ENCODE measurements around the gene COA3.

The COA3 gene

GRCh38 chr17:42748908-42749798 lies 49.4 kb downstream of the COA3 start:
- no peak for DNase-seq

- DNase-seq: no peak
Measured at GRCh38 chr17:42748202-42748907, 50.1 kb downstream of the COA3 start.

All from NCI-H1436 treated with DMSO at 0.1 percent for 48 hours (cell line).